LNCAP (cell line): ENCODE measurements around the gene SHROOM3.

Source experiments
- CTCF ChIP-seq: fragments of 450-650 bp; IDR thresholded peaks from 2 replicates; pipeline ENCODE4 v1.5.1; 2017; ENCODE audit warnings: mild to moderate bottlenecking

The SHROOM3 gene

GRCh38 chr4:76809594-76810305, 374.7 kb downstream of the SHROOM3 start:
- no peak for TF ChIP-seq CTCF

- no peak for TF ChIP-seq CTCF
Observed at GRCh38 chr4:76811604-76812412, 376.8 kb downstream of the SHROOM3 start.

GRCh38 chr4:76813070-76813469, 378.0 kb downstream of the SHROOM3 start:
- TF ChIP-seq CTCF = no peak

GRCh38 chr4:76821641-76822040, 386.6 kb downstream of the SHROOM3 start:
- TF ChIP-seq CTCF = no peak

GRCh38 chr4:76822303-76822702, 387.3 kb downstream of the SHROOM3 start:
- no peak for TF ChIP-seq CTCF

- no peak for TF ChIP-seq CTCF
Observed at GRCh38 chr4:76823495-76823894, 388.5 kb downstream of the SHROOM3 start.

GRCh38 chr4:76830612-76830963, 395.6 kb downstream of the SHROOM3 start:
- TF ChIP-seq CTCF = no peak
